PFSK-1 (cell line): ENCODE data around the gene SCRT2.

Experiments used
- FOXP2 ChIP-seq: optimal IDR thresholded peaks from 2 replicates; pipeline ENCODE3; 2011; ENCODE audit warnings: borderline replicate concordance, control low read depth, inconsistent platforms; ENCODE audit not compliant: insufficient read depth; ENCODE audit errors: extremely low read length, extremely low read depth
- POLR2AphosphoS5 ChIP-seq: IDR thresholded peaks from 2 replicates; pipeline ENCODE4 v1.6.1; 2012; ENCODE audit warnings: low read depth, mild to moderate bottlenecking, control low read depth, low read length, moderate library complexity
- REST ChIP-seq, 2 experiments: IDR thresholded peaks; 2 replicates each; pipeline versions ENCODE4 v1.6.1 to v1.8.0; 2011 to 2012; ENCODE audit warnings: low read depth in 2 of 2, low read length in 2 of 2, control low read depth in 1 of 2, inconsistent platforms in 1 of 2, mild to moderate bottlenecking in 1 of 2, moderate library complexity in 1 of 2; ENCODE audit not compliant: insufficient read depth in 1 of 2
- SIN3A ChIP-seq: IDR thresholded peaks from 2 replicates; pipeline ENCODE4 v1.6.1; 2012; ENCODE audit warnings: mild to moderate bottlenecking, low read length, moderate library complexity, borderline replicate concordance; ENCODE audit not compliant: insufficient read depth
- TAF1 ChIP-seq: IDR thresholded peaks from 2 replicates; pipeline ENCODE4 v1.6.1; 2012; ENCODE audit warnings: low read length, control low read depth, borderline replicate concordance; ENCODE audit not compliant: insufficient read depth

Gene SCRT2

DNA sequence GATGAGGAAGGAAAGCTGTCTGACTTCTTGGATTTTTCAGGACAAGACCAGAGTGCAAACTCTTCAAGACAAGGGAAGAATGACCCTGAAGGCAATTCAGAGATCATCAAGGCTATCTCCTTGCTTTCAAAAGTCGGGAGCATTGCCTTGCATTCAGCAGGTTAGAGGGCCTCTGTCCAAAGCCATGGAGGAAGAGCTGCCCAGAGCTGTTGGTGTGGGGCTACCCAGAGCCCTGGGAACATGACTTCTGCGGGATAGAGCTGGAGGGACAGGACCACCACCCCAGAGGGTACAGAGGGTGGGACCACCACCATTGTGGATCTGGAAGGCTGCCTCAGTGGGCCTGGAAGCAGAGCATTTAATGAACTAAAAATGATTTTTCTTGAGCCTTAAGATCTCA lies 17.4 kb downstream of the SCRT2 start:
- TF ChIP-seq TAF1 (no peak), POLR2AphosphoS5 (no peak), SIN3A (no peak), FOXP2 (no peak), REST (IDR thresholded peaks at IDR 0.05; ENCODE audit: insufficient read depth in 1 of 2, low read depth in 2 of 2, low read length in 2 of 2) (no peak)

GRCh38 chr20:655726-656624 lies 19.6 kb downstream of the SCRT2 start:
- TF ChIP-seq REST (IDR thresholded peaks at IDR 0.05; ENCODE audit: insufficient read depth in 1 of 2, low read depth in 2 of 2, low read length in 2 of 2) (no peak), FOXP2 (no peak), POLR2AphosphoS5 (no peak), SIN3A (no peak), TAF1 (no peak)

- no peak for TF ChIP-seq POLR2AphosphoS5
- TF ChIP-seq REST (IDR thresholded peaks at IDR 0.05; ENCODE audit: insufficient read depth in 1 of 2, low read depth in 2 of 2, low read length in 2 of 2) = no peak
- TF ChIP-seq FOXP2 = no peak
- no peak for TF ChIP-seq TAF1
- no peak for TF ChIP-seq SIN3A
Observed at GRCh38 chr20:654417-654750, 21.2 kb downstream of the SCRT2 start.

GRCh38 chr20:653590-654416 lies 21.8 kb downstream of the SCRT2 start:
- TF ChIP-seq POLR2AphosphoS5 (no peak), TAF1 (no peak), SIN3A (no peak), FOXP2 (no peak), REST (IDR thresholded peaks at IDR 0.05; ENCODE audit: insufficient read depth in 1 of 2, low read depth in 2 of 2, low read length in 2 of 2) (no peak)
